ENCODE data around the gene GRB10. TPM values are rescaled to one million over a fixed set of nuclear protein-coding genes. Genes with fewer than 3 reads are reported as not detected.

The GRB10 gene
- total and polyA plus RNA-seq, 4 donors: 10.7 to 53.1 (median 17.5) TPM

DNA sequence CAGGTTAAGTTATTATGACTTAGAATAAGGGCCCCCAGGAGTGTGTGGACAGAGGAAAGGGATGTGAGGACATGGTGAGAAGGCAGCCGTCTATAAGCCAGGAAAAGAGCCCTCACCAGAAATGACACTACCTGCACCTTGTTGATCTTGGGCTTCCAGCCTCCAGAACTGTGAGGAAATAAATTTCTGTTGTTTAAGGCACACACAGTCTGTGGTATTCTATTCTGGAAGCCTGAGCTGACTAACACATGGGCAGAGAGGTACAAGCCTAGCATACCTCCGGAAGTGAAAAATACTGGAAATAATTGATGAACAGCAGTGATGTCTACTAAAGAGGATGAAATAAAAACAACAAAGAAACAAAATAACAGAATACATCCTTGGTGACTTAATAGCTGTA lies 46.1 kb upstream of the GRB10 start (continued):
- TF ChIP-seq, protein P1, sequence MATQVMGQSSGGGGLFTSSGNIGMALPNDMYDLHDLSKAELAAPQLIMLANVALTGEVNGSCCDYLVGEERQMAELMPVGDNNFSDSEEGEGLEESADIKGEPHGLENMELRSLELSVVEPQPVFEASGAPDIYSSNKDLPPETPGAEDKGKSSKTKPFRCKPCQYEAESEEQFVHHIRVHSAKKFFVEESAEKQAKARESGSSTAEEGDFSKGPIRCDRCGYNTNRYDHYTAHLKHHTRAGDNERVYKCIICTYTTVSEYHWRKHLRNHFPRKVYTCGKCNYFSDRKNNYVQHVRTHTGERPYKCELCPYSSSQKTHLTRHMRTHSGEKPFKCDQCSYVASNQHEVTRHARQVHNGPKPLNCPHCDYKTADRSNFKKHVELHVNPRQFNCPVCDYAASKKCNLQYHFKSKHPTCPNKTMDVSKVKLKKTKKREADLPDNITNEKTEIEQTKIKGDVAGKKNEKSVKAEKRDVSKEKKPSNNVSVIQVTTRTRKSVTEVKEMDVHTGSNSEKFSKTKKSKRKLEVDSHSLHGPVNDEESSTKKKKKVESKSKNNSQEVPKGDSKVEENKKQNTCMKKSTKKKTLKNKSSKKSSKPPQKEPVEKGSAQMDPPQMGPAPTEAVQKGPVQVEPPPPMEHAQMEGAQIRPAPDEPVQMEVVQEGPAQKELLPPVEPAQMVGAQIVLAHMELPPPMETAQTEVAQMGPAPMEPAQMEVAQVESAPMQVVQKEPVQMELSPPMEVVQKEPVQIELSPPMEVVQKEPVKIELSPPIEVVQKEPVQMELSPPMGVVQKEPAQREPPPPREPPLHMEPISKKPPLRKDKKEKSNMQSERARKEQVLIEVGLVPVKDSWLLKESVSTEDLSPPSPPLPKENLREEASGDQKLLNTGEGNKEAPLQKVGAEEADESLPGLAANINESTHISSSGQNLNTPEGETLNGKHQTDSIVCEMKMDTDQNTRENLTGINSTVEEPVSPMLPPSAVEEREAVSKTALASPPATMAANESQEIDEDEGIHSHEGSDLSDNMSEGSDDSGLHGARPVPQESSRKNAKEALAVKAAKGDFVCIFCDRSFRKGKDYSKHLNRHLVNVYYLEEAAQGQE (IDR thresholded peaks at IDR 0.05): no peak
- TF ChIP-seq FOXA2 (IDR thresholded peaks at IDR 0.05) (no peak), RAD21 (IDR thresholded peaks at IDR 0.05) (no peak)

DNA sequence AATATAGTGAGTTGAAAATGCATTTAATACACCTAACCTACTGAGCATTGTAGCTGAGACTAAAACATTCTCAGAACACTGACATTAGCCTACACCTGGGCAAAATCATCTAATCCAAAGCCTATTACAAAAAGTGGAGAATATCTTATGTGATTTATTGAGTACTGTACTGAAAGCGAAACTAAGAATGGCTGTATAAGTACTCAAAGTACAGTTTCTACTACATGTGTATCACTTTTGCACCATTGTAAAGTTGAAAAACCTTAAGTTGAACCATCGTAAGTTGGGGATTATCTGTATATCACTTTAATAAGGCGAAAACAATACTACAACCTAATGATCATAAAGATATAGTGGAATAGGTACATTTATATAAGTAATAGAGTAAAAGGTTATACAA lies 45.4 kb upstream of the GRB10 start:
- H3K4me1 ChIP-seq (ENCODE audit: control insufficient read depth in 4 of 4, insufficient read depth in 4 of 4, low read length in 3 of 4): no peaks in the 10 kb centered on the region
- no peaks in the 10 kb centered on the region for H3K27me3 ChIP-seq (ENCODE audit: control insufficient read depth in 4 of 4, insufficient read depth in 4 of 4, low read length in 3 of 4)
- H3K27ac ChIP-seq (ENCODE audit: low read depth in 1 of 2, low read length in 2 of 2): no peak overlapping the region
- no peak overlapping the region for H3K9ac ChIP-seq (ENCODE audit: low read depth in 1 of 2, low read length in 2 of 2)
- H3K4me3 ChIP-seq (ENCODE audit: low read depth in 1 of 3, low read length in 3 of 3): no peak overlapping the region
- no peaks in the 10 kb centered on the region for H3K9me3 ChIP-seq (ENCODE audit: control insufficient read depth in 4 of 4, low read length in 3 of 4)
- DNase-seq (ENCODE audit: low spot score): no peak
- TF ChIP-seq, protein P2, sequence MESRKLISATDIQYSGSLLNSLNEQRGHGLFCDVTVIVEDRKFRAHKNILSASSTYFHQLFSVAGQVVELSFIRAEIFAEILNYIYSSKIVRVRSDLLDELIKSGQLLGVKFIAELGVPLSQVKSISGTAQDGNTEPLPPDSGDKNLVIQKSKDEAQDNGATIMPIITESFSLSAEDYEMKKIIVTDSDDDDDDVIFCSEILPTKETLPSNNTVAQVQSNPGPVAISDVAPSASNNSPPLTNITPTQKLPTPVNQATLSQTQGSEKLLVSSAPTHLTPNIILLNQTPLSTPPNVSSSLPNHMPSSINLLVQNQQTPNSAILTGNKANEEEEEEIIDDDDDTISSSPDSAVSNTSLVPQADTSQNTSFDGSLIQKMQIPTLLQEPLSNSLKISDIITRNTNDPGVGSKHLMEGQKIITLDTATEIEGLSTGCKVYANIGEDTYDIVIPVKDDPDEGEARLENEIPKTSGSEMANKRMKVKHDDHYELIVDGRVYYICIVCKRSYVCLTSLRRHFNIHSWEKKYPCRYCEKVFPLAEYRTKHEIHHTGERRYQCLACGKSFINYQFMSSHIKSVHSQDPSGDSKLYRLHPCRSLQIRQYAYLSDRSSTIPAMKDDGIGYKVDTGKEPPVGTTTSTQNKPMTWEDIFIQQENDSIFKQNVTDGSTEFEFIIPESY (IDR thresholded peaks at IDR 0.05): no peak
- TF ChIP-seq, protein P1 (IDR thresholded peaks at IDR 0.05): no peak
- TF ChIP-seq, protein P3, sequence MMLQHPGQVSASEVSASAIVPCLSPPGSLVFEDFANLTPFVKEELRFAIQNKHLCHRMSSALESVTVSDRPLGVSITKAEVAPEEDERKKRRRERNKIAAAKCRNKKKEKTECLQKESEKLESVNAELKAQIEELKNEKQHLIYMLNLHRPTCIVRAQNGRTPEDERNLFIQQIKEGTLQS (IDR thresholded peaks at IDR 0.05): no peak
- TF ChIP-seq, protein P4, sequence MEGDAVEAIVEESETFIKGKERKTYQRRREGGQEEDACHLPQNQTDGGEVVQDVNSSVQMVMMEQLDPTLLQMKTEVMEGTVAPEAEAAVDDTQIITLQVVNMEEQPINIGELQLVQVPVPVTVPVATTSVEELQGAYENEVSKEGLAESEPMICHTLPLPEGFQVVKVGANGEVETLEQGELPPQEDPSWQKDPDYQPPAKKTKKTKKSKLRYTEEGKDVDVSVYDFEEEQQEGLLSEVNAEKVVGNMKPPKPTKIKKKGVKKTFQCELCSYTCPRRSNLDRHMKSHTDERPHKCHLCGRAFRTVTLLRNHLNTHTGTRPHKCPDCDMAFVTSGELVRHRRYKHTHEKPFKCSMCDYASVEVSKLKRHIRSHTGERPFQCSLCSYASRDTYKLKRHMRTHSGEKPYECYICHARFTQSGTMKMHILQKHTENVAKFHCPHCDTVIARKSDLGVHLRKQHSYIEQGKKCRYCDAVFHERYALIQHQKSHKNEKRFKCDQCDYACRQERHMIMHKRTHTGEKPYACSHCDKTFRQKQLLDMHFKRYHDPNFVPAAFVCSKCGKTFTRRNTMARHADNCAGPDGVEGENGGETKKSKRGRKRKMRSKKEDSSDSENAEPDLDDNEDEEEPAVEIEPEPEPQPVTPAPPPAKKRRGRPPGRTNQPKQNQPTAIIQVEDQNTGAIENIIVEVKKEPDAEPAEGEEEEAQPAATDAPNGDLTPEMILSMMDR (IDR thresholded peaks at IDR 0.05; ENCODE audit: low read depth, low read length, missing input control): no peak
- TF ChIP-seq TAF1 (conservative IDR thresholded peaks at IDR 0.05) (no peak), NR2F2 (IDR thresholded peaks at IDR 0.05) (no peak)
- no peaks in the 10 kb centered on the region for H3K36me3 ChIP-seq (ENCODE audit: control insufficient read depth in 4 of 4, insufficient read depth in 3 of 4, low read depth in 1 of 4, low read length in 3 of 4)
- WGBS: 93% methylated on average over 3 of the region's 3 CpGs
